Dedifferentiated amniotic fluid mesenchymal stem cell (primary cell): ENCODE data around the gene UCK2.

ENCODE experiments used
- DNase-seq: peaks from one replicate; pipeline ENCODE4 v3.0.0-alpha.2; 2016; ENCODE audit errors: extremely low spot score

Gene UCK2

GRCh38 chr1:165938844-165939243 lies 111.4 kb downstream of the UCK2 start:
- DNase-seq, result no peak

DNA sequence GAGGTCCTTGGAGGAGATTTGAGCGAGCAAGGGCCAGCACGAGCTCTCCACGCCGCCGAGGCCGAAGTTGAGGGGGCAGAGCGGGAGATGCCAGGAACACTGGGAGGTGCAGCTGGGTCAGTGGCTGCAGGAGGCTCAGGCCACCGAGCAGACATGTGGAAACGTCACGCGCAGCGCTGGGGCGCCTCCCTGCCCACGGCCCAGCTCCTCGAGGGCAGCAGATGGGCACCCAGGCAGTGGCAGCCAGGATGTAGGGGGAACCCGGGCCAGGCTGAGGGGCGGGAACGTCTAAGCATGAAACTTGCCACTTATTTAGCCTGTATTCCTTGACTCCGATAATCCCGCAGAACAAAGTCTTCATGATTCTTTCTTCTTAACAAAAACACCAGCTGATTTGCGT lies 114.1 kb downstream of the UCK2 start:
- DNase-seq, result no peak

GRCh38 chr1:165942062-165942461 lies 114.6 kb downstream of the UCK2 start:
- DNase-seq, result no peak

DNA sequence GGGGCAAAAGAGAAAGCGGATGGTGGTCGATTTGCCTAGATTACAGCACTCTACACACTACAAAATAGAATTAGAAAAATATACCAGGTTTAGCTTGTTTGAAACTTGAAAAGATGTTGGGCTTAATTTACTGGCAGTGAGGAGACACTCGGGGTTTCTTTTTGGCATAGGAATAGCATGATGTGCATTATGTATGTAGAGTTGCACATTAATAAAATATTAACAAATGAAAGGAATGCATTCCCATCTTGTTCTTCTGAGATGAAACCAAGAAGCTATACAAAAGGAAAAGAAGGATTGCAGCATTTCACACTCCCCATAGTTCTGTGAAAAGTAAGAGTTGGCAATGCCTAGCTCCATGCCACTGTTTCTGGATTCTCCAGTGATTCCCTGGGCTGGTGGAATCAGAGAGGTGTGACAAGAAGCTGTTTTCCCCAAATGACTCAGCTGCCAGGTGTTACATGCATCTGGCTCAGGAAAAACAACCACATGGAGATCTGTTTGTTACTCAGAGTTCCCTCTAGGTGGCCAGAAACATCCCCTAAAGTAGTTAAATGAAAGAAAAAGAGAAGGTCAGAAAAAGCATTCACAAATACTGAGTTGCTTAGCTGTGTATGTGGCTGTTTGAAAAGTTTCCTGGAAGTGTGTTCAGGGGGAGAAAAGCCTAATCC lies 115.6 kb downstream of the UCK2 start:
- DNase-seq, result no peak

DNA sequence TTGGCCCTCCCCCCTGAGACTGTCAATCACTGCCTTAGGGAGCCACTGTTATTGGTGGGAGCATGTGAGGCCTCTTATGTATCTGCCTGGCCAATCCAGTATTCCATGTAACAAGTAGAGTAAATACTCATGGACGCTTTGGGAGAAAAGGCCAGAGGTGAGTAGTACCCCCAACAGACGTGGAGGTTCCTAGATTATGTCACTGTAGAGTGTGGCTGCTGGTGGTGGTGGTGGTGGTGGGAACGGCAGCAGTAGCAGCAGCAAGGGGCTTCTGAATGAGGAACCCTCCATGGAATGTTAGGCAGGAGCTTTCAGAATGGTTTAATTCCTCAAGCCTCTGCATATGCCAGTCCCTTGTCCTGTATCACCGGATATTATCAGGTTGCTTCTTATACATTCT lies 118.5 kb downstream of the UCK2 start:
- DNase-seq, result no peak

GRCh38 chr1:165947797-165948455 lies 120.5 kb downstream of the UCK2 start:
- no peak for DNase-seq

GRCh38 chr1:165949335-165950130 lies 122.1 kb downstream of the UCK2 start:
- DNase-seq, result no peak

DNA sequence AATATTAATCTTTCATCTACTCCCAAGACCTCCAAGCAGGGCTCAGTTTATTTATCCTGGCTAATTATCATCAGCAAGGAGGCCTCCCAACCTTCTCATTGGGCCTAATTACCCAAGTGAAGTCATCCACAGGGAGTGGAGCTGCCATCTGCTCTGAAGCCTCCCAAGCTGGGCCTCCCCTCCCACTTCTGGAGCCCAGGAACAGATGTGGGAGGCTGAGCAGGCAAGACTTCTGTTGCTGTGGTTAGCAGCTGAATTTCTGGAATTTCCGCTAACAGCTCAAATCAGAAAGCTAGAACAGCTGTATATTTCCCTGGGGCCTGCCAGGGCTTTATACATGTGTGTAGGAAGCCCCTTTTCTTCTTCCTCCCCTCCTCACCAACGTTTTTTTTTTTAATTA lies 127.5 kb downstream of the UCK2 start:
- DNase-seq, result peak; percentile 65

- no peak for DNase-seq
Measured at GRCh38 chr1:165958306-165958705, 130.9 kb downstream of the UCK2 start.

GRCh38 chr1:165960136-165960535 lies 132.7 kb downstream of the UCK2 start:
- DNase-seq, result no peak

DNA sequence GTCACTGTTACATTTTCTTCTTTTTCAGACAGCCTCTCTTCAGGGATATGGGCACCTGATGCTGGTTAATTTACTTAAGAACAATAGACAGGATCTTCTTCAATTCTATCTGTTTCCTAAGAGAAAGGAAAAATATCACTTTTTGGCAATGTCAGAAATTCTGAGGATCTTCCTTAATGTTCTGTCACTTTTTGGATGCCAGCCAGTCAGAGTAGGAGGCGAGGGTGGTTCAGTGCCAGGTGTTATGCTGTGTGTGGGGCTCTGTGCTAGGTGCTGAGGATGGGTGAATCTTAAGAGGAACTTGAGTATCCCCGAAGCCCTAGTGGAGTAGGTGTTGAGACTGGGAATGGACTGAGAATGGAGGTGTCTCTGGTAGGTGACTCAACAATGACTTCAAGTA lies 133.5 kb downstream of the UCK2 start:
- DNase-seq, result no peak
